ENCODE measurements around the gene NEDD4L.
"Not testable (repeated sequence)": the region's sequence is repeated elsewhere in the genome, so short reads cannot be mapped to it uniquely, and the experiment has no call there.

Gene NEDD4L

GRCh38 chr18:58409802-58410445, 365.9 kb downstream of the NEDD4L start:
- DNase-seq (ENCODE audit: low spot score) (no peak), FAIRE-seq (no peak)

GRCh38 chr18:58411323-58411722, 367.3 kb downstream of the NEDD4L start:
- no peak for FAIRE-seq
- no peak for DNase-seq (ENCODE audit: low spot score)

GRCh38 chr18:58412844-58413666, 369.0 kb downstream of the NEDD4L start:
- FAIRE-seq: no peak

GRCh38 chr18:58413667-58414628, 369.9 kb downstream of the NEDD4L start:
- DNase-seq (ENCODE audit: low spot score) (no peak), FAIRE-seq (no peak)

More at GRCh38 chr18:58412844-58413666, 369.0 kb downstream of the NEDD4L start:
- DNase-seq (ENCODE audit: low spot score): no peak

- FAIRE-seq (no peak), DNase-seq (ENCODE audit: low spot score) (no peak)
Measured at GRCh38 chr18:58416014-58416703, 372.1 kb downstream of the NEDD4L start.

- no peak for FAIRE-seq
- DNase-seq (ENCODE audit: low spot score): no peak
Measured at GRCh38 chr18:58416704-58417683, 373.0 kb downstream of the NEDD4L start.

- DNase-seq (ENCODE audit: low spot score): no peak
- no peak for FAIRE-seq
Measured at GRCh38 chr18:58417752-58418151, 373.7 kb downstream of the NEDD4L start.

GRCh38 chr18:58418361-58418760, 374.3 kb downstream of the NEDD4L start:
- no peak for DNase-seq (ENCODE audit: low spot score)
- no peak for FAIRE-seq

- FAIRE-seq (no peak), DNase-seq (ENCODE audit: low spot score) (no peak)
Measured at GRCh38 chr18:58419587-58420199, 375.7 kb downstream of the NEDD4L start.

GRCh38 chr18:58426611-58427010, 382.6 kb downstream of the NEDD4L start:
- no peak for FAIRE-seq
- no peak for DNase-seq (ENCODE audit: low spot score)

GRCh38 chr18:58427321-58427720, 383.3 kb downstream of the NEDD4L start:
- FAIRE-seq (no peak), DNase-seq (ENCODE audit: low spot score) (no peak)

- DNase-seq (ENCODE audit: low spot score) (no peak), FAIRE-seq (no peak)
Measured at GRCh38 chr18:58429442-58429841, 385.4 kb downstream of the NEDD4L start.

GRCh38 chr18:58431215-58431614, 387.2 kb downstream of the NEDD4L start:
- FAIRE-seq: no peak
- no peak for DNase-seq (ENCODE audit: low spot score)

- FAIRE-seq: no peak
Measured at GRCh38 chr18:58432050-58432727, 388.2 kb downstream of the NEDD4L start.

GRCh38 chr18:58435221-58436005, 391.4 kb downstream of the NEDD4L start:
- not testable (repeated sequence) for FAIRE-seq; DNase-seq (ENCODE audit: low spot score)

More at GRCh38 chr18:58432050-58432727, 388.2 kb downstream of the NEDD4L start:
- no peak for DNase-seq (ENCODE audit: low spot score)

GRCh38 chr18:58438161-58438957, 394.3 kb downstream of the NEDD4L start:
- DNase-seq (ENCODE audit: low spot score): no peak
- no peak for FAIRE-seq

GRCh38 chr18:58438958-58439300, 394.9 kb downstream of the NEDD4L start:
- DNase-seq (ENCODE audit: low spot score) (no peak), FAIRE-seq (no peak)
